Amygdala (tissue), 56 donors: ENCODE measurements around the gene ANXA6.

ENCODE experiments used
- DNase-seq, 56 donors: peaks; one replicate each; lab custom pipeline; 2025; lab: John Stamatoyannopoulos, UW

ANXA6 gene

DNA sequence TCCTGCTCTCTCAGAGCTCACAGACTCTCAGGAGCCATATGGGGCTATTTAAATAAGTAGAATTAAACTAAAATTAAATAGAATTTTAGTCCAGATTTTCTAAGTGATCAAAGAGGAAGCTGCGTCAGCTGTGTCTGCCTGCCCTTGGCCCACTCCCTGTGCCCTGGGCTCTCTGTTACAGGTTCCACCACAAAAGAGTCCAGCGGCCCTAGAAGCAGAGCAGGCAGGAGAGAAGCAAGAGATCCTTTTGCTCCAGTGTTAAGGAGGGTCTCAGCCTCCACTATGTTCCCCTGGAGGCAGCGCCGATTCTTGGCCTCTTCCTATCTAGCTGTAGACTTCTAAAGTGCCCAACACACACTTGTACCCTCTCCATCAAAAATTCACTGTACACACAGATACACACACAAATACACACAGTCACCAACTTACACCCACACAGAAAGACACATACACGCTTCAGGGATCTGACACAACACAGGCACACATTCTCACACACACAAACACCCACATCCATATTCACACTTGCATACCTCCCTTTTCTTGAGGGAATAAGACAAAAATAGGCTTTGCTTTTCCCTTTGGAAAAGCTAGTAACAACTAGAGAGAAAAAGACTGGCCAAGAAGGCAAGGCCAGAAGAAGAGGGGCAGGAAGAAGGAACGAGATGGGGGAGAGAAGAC lies 71.2 kb downstream of the ANXA6 start:
- DNase-seq, result no peak

- DNase-seq, result no peak
Measured at GRCh38 chr5:151085517-151086041, 72.0 kb downstream of the ANXA6 start.

DNA sequence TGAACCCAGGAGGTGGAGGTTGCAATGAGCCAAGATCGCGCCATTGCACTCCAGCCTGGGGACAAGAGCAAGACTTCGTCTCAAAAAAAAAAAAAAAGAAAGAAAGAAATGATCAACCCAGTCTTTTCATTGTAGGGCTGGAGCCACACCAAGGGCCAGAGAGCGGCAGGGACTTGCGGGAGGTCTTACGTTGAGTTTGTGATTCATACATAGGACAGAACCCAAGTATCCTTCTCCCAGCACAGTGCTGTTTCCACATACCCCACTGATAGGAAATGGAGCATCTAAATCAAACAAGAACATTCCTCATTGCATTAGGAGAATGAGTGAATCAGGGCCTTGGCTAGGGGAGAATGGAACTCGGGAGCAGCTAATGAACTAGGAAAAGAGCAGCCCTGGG lies 73.2 kb downstream of the ANXA6 start:
- no peak for DNase-seq

DNA sequence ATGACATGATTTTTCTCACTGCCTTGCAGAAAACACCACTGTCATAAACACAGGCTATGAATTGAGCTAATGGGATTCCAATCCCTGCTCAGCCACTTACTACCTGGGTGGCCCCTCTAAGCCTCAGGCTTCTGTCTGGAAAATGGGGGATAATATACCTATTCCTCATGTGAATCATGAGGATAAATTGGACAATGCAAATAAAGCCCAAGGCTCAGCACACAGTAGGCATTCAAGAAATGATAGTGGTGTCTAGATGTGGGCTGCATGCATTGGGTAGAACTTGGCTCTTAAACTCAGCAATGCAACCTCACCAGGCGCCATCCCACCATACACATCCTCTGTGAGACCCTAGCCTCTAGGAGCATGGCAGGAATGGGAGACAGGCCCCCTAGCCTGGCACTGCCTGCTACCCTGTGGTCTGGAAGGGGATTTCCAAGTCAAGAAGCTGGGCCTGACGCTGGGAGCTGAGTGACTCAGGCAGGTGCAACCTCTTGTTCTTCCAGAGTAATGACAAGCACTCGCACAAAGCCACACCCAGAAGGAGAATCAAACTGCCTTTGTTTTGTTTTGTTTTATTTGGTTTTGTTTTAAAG lies 74.4 kb downstream of the ANXA6 start:
- DNase-seq, result no peak

DNA sequence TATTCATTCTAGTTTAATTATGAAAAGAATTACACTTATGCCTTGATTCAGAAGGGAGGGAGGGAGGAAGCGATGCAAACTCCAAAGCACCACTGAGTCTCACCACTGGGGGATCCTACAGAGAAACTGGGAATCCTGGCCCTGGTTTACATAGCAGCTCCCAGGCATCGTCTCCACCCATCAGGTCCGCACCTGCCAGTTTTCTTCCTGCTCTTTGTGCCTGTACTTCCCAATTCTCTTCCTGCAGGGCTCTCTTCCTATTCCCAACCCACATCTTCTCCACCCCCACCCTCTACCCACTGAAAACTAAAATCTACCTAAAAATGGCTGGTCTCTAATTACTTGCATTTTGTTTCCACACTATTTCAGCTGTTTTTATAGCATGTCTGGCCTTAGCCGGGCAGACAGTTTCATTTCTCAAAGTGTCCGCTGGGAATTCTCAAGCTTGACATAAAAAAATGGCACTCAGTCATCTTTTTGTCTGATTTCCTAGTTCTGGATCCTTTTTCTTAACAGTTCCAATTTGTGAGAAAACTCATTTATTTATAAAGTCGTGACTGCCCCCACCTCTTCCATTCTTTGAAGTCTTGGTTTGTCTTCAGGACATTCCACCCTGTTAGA lies 75.2 kb downstream of the ANXA6 start:
- peak in 4 of 56 donors; percentile 10 to 21 (median 12) for DNase-seq

GRCh38 chr5:151081431-151082281 lies 75.9 kb downstream of the ANXA6 start:
- no peak for DNase-seq

- DNase-seq, result peak; percentile 47 to 94 (median 82)
Measured at GRCh38 chr5:151080613-151081430, 76.8 kb downstream of the ANXA6 start, which contains the start of gene TNIP1. Gene TNIP1 (minus strand): TSS chr5:151081034. CDS start chr5:151065095, 15,939 bp downstream.

- DNase-seq, result peak in 4 of 56 donors; percentile 20 to 32 (median 28)
Measured at GRCh38 chr5:151079838-151080612, 77.6 kb downstream of the ANXA6 start.

DNA sequence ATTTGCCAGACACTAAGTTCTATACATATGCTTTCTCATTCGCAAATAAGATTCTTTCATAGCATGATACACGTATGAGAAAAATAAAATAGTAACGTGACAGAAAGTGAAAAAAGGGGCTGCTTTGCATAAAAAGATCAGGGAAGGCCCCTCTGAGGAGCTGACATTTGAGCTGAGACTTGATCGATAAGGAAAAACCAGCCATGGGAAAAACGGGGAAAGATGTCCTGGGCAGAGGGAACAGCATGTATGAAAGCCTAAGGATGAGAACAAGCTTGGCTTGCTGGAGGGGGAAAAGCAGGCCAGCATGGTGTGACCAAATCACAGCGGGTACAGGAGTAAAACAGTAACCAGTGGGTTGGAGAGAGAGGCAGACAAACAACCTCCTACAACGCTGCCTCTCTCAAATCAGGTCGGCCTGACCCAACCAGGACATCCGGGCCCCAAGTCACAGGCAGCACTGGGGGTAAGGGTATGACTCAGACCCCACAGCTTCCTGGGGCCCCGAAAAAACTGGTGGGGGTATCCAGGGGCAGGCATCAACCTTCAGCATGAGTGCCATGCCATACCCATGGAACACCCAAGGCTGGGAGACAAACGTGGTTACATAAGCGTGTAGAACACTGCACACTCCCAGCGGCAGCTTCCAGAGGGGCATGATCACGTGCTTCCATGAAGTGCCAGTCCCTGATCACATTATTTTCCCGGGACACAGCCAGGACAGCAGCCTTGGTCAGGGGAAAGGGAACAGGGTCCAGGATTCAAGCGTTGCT lies 78.9 kb downstream of the ANXA6 start:
- DNase-seq, result no peak

- DNase-seq, result no peak
Measured at GRCh38 chr5:151077967-151078366, 79.6 kb downstream of the ANXA6 start.

GRCh38 chr5:151077419-151077818 lies 80.2 kb downstream of the ANXA6 start:
- DNase-seq, result no peak

DNA sequence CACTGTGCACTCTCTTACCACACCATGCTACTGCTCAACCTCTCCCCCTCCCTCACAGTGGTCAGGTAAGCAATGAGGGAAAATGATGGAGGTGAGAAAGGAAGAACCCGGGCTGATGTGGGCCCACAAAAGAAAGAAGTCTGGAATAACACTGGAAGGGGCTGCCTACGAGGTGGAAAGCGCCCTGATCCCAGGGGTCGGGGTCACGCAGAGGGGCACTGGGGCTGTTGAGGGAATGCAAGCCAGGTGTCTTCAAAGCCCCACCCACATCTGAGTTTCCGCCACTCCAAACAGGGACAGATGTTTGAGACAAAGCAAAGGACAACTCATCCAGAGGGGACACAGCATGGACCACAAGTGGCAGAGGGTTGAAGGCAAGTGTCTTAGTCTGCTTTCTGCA lies 81.0 kb downstream of the ANXA6 start:
- DNase-seq, result no peak

GRCh38 chr5:151075698-151076331 lies 81.8 kb downstream of the ANXA6 start:
- no peak for DNase-seq

DNA sequence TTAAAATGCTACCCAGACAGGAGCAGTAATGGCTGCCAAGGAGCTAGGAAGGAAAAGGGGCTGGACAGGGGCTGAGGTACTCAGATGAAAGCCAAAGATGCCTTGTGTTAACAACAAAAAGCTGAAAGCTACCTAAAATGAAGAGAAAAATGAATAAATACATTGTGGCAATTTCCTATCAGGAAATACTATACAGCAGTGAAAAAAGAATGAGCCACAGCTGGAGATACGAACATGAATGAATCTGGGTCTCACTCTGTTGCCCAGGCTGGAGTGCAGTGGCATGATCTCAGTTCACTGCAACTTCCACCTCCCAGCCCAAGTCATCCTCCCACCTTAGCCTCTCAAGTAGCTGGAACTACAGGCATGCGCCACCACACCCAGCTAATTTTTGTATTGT lies 83.0 kb downstream of the ANXA6 start:
- no peak for DNase-seq

DNA sequence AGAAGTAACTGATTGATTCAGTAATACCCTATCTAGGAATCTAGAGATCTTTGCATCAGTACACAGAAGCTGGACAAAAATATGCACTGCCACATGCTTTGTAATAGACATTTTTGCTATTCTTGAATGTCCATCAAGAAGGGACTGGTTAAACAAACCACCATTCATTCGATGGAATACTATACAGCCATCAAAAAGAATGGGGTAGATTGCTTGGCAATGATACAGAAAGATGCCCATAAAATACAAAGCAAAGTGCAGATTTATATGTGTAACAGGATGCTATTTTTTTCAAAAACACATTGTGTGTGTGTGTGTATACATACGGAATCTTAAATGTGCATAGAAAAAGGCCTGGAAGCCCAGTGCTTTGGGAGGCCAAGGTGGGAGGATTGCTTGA lies 84.3 kb downstream of the ANXA6 start:
- DNase-seq, result no peak

- DNase-seq, result no peak
Measured at GRCh38 chr5:151072630-151073025, 85.0 kb downstream of the ANXA6 start.

- DNase-seq, result no peak
Measured at GRCh38 chr5:151071848-151072629, 85.5 kb downstream of the ANXA6 start.
